HL-60/S4 (cell line): ENCODE measurements around the gene ZNF600.
"Not testable (repeated sequence)": the region's sequence is repeated elsewhere in the genome, so short reads cannot be mapped to it uniquely, and the experiment has no call there.

ENCODE experiments used
- in situ Hi-C: fragments of 300-500 bp; cut with MboI; formaldehyde crosslinking; loops from 2 replicates; pipeline ENCODE4 v1.14.3; 2022; ENCODE audit warnings: low sequenced_read_pairs

Gene ZNF600

DNA sequence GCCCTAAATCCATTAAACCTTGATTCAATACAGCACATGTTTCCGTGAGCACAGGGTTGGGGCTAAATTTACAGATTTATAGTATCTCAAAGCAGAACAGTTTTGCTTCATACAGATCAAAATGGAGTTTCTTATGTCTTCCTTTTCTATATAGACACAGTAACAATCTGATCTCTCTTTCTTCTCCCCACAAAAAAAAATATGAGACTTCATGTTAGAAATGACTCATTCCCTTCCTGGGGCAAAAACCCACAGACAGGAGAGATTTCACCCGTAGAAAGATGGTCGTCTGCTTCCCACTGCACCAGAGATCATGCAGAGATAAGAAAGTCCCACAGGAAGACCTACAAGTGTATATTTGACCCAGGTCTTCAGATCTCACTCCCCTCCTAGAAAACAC, 44.1 kb downstream of the ZNF600 start:
- in situ Hi-C loops, result no loop called here

DNA sequence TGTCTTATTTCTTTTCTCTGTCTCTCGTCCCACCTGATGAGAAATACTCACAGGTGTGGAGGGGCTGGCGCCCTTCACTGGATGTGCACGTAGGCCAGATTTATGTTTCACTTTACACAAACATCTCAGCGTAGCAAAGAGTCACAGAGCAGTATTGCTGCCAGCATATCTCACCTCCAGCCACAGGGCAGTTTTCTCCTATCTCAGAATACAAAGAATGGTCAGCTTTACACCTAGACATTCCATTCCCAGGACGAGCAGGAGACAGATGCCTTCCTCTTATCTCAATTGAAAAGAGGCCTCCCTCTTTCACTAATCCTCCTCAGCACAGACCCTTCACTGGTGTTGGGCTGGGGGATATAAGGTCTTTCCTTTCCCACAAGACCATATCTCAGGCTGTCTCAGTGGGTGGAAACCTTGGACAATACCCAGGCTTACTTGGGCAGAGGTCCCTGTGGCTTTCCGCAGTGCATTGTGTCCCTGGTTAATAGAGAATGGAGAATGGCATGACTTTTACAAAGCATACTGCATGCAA, 44.6 kb downstream of the ZNF600 start:
- in situ Hi-C loops, result no loop called here

DNA sequence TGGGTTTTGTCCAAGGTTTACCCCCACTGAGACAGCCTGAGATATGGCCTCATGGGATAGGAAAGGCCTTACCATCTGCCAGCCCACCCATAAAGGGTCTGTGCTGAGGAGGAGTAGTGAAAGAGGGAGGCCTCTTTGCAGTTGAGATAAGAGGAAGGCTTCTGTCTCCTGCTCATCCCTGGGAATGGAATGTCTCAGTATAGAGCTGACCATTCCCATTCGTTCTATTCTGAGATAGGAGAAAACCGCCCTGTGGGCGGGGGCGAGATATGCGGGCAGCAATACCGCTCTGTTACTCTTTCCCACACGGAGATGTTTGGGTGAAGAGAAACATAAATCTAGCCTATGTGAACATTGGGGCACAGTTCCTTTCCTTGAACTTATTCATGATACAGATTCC, 45.2 kb downstream of the ZNF600 start:
- in situ Hi-C loops, result not testable (repeated sequence)

DNA sequence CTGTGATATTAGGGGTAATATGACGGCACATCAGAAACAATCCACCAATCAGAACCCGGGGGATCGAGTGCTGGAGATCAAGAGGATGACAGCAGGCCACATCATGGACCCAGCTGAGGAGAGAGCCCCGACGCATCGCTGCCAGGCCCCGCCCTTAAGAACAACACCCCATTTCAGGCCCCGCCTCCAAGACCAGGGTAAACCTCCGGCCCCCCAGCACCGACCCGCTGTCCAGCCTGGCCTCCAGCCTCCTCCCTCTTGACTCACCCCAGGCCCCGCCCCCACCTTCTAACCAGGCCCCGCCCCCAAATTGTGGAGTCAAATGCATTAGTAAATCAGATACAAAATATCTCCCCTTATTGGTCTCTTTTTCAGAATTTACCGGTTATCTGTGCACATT, 47.0 kb downstream of the ZNF600 start:
- in situ Hi-C loops, result no loop called here

DNA sequence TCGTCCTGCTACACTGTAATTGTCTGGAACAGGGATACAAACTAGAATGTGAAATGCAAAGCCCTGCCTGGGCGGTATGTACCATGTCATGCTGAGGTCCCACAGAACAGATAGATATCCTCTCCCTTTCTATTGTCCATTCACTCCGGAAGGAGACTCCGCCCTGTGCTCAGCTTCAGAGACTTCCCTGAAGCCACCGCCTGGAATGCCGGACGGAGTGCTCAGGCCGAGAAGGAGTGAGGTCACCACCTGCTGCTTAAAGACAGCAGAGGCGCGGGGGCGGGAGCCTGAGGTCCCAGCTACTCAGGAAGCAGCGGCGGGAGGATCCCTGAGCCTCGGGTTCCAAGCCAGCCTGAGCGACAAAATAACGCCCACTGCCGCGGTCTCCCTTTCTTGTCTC, 50.9 kb downstream of the ZNF600 start:
- in situ Hi-C loops, result no loop called here

DNA sequence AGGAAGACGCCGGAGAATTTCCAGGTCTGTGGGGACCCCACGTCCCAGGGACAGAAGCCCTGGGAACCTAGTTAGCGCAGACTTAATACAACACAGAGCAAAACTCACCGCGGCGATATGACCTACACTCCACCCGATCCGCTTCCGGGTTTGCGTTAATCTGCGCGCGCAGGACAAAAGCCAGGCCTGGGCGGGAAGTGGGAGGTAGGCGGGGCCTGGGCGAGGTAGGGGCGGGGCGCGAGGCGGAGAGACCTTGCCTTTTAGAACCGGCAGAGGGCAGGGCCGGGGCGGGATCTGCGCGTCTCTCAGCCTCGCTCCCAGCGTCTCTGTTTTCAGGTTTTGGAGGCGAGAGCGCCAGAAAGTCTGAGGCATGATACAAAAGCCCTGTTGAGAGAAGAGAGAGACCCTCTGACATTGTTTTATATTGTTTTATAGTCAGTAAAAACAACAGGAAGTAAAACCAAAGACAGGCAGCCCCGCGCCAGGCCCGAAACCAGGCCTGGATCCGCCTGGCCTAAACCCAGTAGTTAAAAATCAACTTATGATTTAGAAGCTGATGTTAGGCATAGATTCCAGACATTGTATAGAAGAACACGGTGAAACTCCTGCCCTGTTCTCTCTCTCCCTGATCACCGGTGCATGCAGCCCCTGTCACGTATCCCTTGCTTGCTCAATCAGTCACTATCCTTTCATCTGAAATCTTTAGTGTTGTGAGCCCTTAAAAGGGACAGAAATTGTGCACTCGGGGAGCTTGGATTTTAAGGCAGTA, 51.5 kb downstream of the ZNF600 start, which contains the start of gene ZNF611:
ZNF611 (minus strand) TSS at position 152 of the 769 bp plus-strand sequence. CDS start 19,150 bp downstream, outside the sequence.
- in situ Hi-C loops, result no loop called here

DNA sequence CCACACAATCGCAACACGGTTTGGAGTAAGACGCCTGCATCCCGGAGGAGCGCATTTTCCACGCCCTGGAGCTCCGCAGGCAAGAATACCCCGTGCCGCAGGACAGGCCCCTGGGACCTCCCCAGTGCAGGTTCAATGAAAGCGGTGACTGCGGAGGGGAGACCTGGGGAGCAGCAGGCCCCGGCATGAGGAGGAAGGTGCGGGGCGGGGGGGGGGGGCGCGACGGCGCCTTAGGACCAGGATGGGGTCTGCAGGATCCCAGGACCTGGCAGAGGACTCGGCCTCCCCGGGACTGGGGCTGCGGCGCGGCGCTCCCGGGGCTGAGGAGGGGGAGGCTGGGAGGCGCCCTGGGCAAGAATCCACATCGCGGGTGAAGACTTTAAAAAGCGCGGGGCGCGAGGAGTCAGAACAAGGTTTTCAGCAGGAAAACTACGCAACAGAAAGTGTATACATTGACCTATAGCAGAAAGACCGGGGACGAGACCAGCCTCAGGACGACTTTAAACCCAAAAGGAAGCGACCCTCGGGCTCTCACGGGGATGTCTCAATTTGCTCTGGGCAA, 52.2 kb downstream of the ZNF600 start:
- in situ Hi-C loops, result no loop called here

DNA sequence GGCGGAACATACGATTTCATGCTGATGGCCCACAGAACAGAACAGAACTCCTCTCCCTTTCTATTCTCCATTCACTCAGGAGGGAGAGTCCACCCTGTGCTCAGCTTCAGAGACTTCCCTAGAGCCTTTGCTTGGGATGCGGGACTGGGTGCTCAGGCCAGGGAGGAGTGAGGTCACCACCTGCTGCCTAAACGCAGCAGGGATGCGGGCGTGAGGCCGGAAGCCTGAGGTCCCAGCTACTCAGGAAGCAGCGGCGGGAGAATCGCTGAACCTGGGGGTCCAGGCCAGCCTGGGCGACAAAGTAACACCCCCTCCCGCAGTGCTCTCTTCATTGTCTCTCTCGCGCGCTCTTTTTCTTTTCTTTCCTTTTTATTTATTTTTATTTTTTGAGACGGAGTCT, 60.5 kb downstream of the ZNF600 start:
- in situ Hi-C loops, result not testable (repeated sequence)

DNA sequence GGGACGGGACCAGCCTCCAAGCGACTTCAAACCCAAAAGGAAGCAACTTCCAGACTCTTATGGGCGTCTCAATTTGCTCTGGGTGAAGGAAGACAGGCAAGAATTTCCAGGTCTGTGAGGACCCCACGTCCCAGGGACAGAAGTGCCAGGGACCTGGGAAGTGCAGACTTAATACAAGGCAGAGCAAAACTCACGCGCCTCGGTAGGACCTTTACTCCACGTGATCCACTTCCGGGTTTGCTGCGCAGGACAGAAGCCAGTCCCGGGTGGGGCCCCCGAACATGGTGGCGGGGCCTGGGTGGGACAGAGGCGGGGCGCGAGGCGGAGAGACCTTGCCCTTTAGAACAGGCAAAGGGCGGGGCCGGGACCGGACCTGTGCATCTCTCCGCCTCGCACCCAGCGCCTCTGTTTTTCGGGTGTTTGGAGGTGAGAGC, 61.0 kb downstream of the ZNF600 start:
- in situ Hi-C loops, result no loop called here

DNA sequence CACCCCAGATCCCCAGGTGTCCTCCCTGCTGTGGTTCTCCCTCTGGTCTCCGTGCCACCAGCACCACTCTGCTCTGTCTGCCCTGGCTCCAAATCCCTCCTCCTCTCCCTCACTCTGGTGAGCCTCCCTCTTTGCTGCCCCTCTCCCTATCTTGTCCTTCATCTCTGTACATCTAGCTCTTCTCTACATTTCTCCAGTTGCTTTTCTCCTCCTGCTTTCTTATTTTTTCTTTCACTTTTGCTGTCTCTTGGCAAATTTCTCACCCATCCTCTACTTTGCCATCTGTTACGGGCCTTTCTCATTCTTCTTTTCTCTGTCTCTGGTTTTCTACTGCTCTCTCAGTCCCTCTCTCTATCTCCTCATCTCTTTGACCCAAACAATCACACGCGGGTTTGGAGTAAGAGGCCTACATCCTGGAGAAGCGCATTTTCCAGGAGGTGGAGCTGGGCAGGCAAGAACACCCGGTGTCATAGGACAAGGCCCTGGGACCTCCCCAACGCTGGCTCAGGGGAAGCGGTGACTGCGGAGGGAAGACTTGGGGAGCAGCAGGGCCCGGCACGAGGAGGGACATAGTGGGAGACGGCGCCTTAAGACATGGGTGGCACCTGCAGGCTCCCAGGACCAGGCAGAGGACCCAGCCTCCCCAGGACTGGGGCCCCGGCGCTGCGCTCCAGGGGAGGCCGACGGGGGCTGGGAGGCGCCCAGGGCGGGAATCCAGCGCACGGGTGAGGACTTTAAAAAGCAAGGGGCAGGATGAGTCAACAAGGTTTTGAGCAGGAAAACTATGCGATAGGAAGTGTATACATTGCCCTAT, 61.7 kb downstream of the ZNF600 start:
- in situ Hi-C loops, result no loop called here

DNA sequence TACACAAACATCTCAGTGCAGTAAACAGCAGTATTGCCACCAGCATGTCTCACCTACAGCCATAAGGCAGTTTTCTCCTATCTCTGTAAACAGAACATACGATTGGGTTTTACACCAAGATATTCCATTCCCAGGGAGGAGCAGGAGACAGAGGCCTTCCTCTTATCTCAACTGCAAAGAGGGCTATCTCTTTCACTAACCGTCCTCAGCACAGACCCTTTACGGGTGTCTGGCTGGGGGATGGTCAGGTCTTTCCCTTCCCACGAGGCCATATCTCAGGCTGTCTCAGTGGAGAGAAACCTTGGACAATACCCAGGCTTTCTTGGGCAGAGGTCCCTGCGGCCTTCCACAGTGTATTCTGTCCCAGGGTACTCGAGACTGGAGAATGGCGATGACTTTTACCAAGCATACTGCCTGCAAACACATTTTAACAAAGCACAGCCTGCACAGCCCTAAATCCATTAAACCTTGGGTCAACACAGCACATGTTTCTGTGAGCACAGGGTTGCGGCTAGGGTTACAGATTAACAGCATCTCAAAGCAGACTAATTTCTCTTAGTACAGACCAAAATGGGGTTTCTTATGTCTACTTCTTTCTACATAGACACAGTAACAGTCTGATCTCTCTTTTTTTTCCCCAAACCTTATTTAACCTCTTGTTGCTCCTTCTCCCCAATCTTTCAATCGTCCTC, 62.5 kb downstream of the ZNF600 start:
- in situ Hi-C loops, result not testable (repeated sequence)

DNA sequence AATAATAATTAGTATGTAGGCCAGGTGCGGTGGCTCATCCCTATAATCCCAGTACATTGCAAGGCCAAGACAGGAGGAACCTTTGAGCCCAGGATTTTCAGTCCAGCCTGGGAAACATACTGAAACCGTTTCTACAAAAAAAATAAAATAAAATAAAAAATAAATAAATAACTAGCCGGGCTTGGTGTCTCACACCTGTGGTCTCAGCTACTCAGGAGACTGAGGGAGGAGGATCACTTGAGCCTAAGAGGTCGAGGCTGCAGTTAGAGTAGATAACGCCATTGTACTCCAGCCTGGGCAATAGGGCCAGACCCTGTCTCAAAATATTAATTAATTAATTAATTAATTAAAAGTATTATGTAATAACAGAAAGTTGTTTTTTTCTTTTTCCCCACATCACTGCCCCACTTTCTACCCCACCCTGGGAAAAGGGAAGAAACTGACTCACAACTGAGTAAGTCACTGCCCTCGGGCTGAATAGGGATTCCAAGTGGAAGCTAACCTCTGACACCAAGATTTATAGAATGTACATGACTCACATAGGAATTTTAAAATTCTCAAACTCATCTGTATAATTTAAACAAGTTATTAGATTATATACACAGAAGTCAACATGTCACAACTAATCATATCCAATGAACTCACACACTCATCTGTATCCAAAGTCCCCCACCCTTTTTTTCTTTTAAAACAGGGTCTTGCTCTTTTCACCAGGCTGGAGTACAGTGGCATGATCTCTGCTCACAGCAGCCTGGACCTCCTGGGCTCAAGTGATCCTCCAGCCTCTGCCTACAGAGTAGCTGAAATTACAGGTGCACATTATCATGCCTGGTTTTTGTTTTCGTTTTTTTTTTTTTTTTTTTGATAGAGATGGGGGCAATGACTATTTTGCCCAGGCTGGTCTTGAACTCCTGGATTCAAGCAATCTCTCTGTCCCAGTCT, 64.3 kb downstream of the ZNF600 start:
- in situ Hi-C loops, result no loop called here

DNA sequence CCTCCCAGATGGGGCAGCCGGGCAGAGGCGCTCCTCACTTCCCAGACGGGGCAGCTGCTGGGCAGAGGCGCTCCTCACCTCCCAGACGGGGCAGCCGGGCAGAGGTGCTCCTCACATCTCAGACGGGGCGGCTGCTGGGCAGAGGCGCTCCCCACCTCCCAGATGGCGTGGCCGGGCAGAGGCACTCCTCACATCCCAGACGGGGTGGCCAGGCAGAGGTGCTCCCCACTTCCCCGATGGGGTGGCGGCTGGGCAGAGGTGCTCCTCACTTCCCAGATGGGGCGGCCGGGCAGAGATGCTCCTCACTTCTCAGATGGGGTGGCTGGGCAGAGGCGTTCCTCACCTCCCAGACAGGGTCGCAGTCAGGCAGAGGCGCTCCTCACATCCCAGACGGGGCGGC, 66.0 kb downstream of the ZNF600 start:
- in situ Hi-C loops, result not testable (repeated sequence)

DNA sequence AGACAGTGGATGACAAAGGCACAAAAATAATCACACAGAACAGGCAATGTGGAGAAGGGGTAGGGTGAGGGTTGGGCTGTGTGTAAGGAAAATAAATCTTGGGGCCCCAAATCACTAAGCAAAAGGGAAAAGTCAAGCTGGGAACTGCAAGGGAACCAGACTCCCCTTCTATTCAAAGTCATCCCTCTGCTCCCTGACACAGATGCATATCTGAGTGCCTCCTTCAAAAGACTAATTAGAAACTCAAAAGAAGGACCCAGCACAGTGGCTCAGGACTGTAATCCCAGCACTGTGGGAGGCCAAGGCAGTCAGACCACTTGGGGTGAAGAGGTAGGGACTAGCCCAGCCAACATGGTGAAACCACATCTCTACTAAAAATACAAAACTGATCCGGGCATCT, 70.1 kb downstream of the ZNF600 start:
- in situ Hi-C loops, result no loop called here

DNA sequence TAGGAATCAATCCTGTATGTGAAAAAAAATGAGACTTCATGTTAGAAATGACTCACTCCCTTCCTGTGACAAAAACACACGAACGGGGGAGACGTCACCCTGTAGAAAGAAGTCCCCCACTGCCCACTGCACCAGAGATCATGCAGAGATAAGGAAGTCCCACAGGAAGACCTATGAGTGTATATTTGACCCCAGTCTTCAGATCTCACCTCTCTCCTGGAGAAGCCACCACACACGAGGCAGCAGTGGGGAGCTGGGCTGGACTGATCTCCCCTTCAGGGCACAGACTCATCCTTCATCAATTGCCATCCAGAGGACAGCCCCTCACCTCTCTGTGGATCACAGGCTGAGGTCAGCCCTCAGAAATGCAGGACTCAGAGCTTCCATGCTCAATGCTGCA, 70.7 kb downstream of the ZNF600 start:
- in situ Hi-C loops, result not testable (repeated sequence)

DNA sequence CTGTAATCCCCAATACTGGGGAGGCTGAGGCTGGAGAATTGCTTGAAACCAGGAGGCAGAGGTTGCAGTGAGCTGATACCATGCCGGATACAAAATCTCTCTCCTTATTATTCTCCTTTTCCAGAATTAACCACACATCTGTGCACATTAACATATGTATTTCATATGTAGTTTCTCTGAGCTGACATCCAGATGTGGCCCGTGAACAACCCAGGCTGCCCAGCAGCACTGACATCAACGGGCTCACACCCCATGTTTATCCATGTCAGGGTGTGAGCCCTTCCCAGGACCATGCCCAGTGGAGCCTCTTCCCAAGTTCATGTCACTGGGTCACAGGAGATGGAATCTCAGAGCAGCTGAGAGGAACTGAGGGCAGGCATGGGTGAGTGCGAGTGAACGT, 71.3 kb downstream of the ZNF600 start:
- in situ Hi-C loops, result not testable (repeated sequence)
